Kidney (tissue), 14 donors: Measurements from ENCODE around the gene CLASP1. TPM values are rescaled to one million over a fixed set of nuclear protein-coding genes. Genes with fewer than 3 reads are reported as not detected.
A peak's percentile ranks its signal among the peaks of the same experiment; 100 is the strongest.

Source experiments
- DNase-seq, 5 donors: peaks; one replicate each; pipeline ENCODE4 v3.0.0-alpha.2; 2013 to 2020
- FAIRE-seq: peaks from 2 replicates; lab custom pipeline; 2012; peaks lifted over from hg19 to GRCh38; lab: Jason Lieb, UNC
- H3K27ac ChIP-seq, 2 donors: one replicate each; pipeline ENCODE4 v1.7.0; 2013; ENCODE audit warnings: low read depth in 2 of 2, low read length in 2 of 2, inconsistent platforms in 1 of 2
- H3K27me3 ChIP-seq: one replicate; pipeline ENCODE4 v1.7.1; 2013; ENCODE audit warnings: low read length, inconsistent platforms; ENCODE audit not compliant: control insufficient read depth, insufficient read depth
- H3K36me3 ChIP-seq, 3 donors: one replicate each; pipeline versions ENCODE4 v1.7.0 to v1.7.1; 2013; ENCODE audit warnings: low read length in 3 of 3, control low read depth in 1 of 3, inconsistent platforms in 1 of 3; ENCODE audit not compliant: insufficient read depth in 3 of 3, control insufficient read depth in 2 of 3
- H3K4me1 ChIP-seq, 3 donors: one replicate each; pipeline versions ENCODE4 v1.7.0 to v1.7.1; 2013; ENCODE audit warnings: low read length in 3 of 3, inconsistent platforms in 1 of 3, low read depth in 1 of 3; ENCODE audit not compliant: control insufficient read depth in 2 of 3, insufficient read depth in 2 of 3
- H3K4me3 ChIP-seq, 3 donors: one replicate each; pipeline versions ENCODE4 v1.7.0 to v1.8.1; 2013; ENCODE audit warnings: low read length in 3 of 3, control low read depth in 1 of 3, inconsistent platforms in 1 of 3
- H3K9ac ChIP-seq, 3 donors: one replicate each; pipeline versions ENCODE4 v1.7.0 to v1.7.1; 2013; ENCODE audit warnings: low read length in 3 of 3, control low read depth in 1 of 3, inconsistent platforms in 1 of 3
- H3K9me3 ChIP-seq, 3 donors: one replicate each; pipeline versions ENCODE4 v1.7.0 to v1.7.1; 2013; ENCODE audit warnings: low read length in 3 of 3, control low read depth in 1 of 3, inconsistent platforms in 1 of 3; ENCODE audit not compliant: control insufficient read depth in 2 of 3, insufficient read depth in 1 of 3
- CTCF ChIP-seq: IDR thresholded peaks from 3 replicates; pipeline ENCODE4 v1.5.1; 2012; ENCODE audit warnings: mild to moderate bottlenecking, moderate library complexity, borderline replicate concordance; ENCODE audit not compliant: insufficient read depth; ENCODE audit errors: extremely low read depth
- intact Hi-C: fragments of 100-400 bp; cut with DNase I; formaldehyde crosslinking; loops from one replicate; pipeline ENCODE4 v1.11.1; 2022
- polyA plus RNA-seq: library from polyadenylated mRNA; stranded (reverse); fragments of 350-450 nt; fragmentation: Illumina TruSeq; extraction: RNeasy Lipid Tissue Mini Kit (QIAGEN cat#74804); gene quantifications from one replicate; pipeline ENCODE4 v1.2.3, GENCODE V29; 2014; ENCODE audit warnings: low read depth, low replicate concordance; ENCODE audit not compliant: insufficient read depth
- total RNA-seq: library from RNA; stranded (reverse); fragmentation: NEBNext Ultra II Directional; extraction: Animal tissue kit (Norgen Biotek cat#: 25700); gene quantifications from one replicate; pipeline ENCODE4 v1.2.1, GENCODE V29; 2021
- donor health status: control.
- donor health status: control.
- donor health status: control.
- donor health status: control.
- donor health status: control.
- donor health status: DM: yes; HTN: yes; CAD: no.
- donor health status: Normal renal cell carcinoma (clear cell type).

CLASP1 gene
- total and polyA plus RNA-seq, 2 donors from 2014 or later = 6.8 to 71.5 TPM

GRCh38 chr2:121408641-121409040 is 240.6 kb downstream of the CLASP1 start:
- no peak overlapping the region for H3K4me3 ChIP-seq
- no peak overlapping the region for H3K27ac ChIP-seq
- intact Hi-C loops = no loop called here
- no peaks in the 10 kb centered on the region for H3K27me3 ChIP-seq
- H3K9me3 ChIP-seq = no peaks in the 10 kb centered on the region
- no peaks in the 10 kb centered on the region for H3K4me1 ChIP-seq
- H3K36me3 ChIP-seq = peaks cover 9 to 30% (median 11%) of the 10 kb centered on the region in 3 donors
- no peak for DNase-seq
- no peak overlapping the region for H3K9ac ChIP-seq
- TF ChIP-seq CTCF = no peak
- no peak for FAIRE-seq

GRCh38 chr2:121405233-121405632 is 244.0 kb downstream of the CLASP1 start:
- DNase-seq = no peak
- intact Hi-C loops = no loop called here

GRCh38 chr2:121400201-121400600 is 249.1 kb downstream of the CLASP1 start:
- Histone ChIP-seq H3K9me3 (no peaks in the 10 kb centered on the region), H3K27me3 (no peaks in the 10 kb centered on the region), H3K4me1 (no peaks in the 10 kb centered on the region), H3K4me3 (no peak overlapping the region), H3K27ac (no peak overlapping the region), H3K9ac (no peak overlapping the region), H3K36me3 (peaks cover 4 to 24% (median 23%) of the 10 kb centered on the region in 3 donors)
- intact Hi-C loops = no loop called here
- FAIRE-seq (no peak), DNase-seq (peak in 4 of 5 donors; percentile 35 to 79 (median 45))
- no peak for TF ChIP-seq CTCF

More at GRCh38 chr2:121405233-121405632, 244.0 kb downstream of the CLASP1 start:
- Histone ChIP-seq H3K4me1 (no peaks in the 10 kb centered on the region), H3K9ac (no peak overlapping the region), H3K27me3 (no peaks in the 10 kb centered on the region), H3K27ac (no peak overlapping the region), H3K4me3 (no peak overlapping the region), H3K9me3 (no peaks in the 10 kb centered on the region), H3K36me3 (peaks cover 11 to 40% (median 18%) of the 10 kb centered on the region in 3 donors)
- FAIRE-seq = no peak
- TF ChIP-seq CTCF = no peak

- H3K4me3 ChIP-seq = no peak overlapping the region
- TF ChIP-seq CTCF = no peak
- H3K4me1 ChIP-seq = no peaks in the 10 kb centered on the region
- no peaks in the 10 kb centered on the region for H3K27me3 ChIP-seq
- no peak overlapping the region for H3K27ac ChIP-seq
- DNase-seq (no peak), FAIRE-seq (no peak)
- H3K9ac ChIP-seq = no peak overlapping the region
- peaks cover 7 to 29% (median 25%) of the 10 kb centered on the region in 3 donors for H3K36me3 ChIP-seq
- no peaks in the 10 kb centered on the region for H3K9me3 ChIP-seq
- intact Hi-C loops = no loop called here
These were observed 250.4 kb downstream of the CLASP1 start for GRCh38 chr2:121398853-121399252.
